Stomach (tissue), 4 donors: ENCODE measurements around the gene PTPN4.

Experiments used
- CTCF ChIP-seq, 7 experiments: fragments of 450-650 bp in 4 of 7; fragments of 200-600 bp in 3 of 7; sonication (generic) in 3 of 7; IDR thresholded peaks; one replicate each; pipeline ENCODE4 v1.5.1; 2016 to 2019; ENCODE audit warnings: antibody characterized with exemption in 7 of 7, control low read depth in 2 of 7, mild to moderate bottlenecking in 1 of 7
- EP300 ChIP-seq: sonication (generic); formaldehyde crosslinking; IDR thresholded peaks from one replicate; pipeline ENCODE4 v1.6.1; 2017; ENCODE audit warnings: antibody characterized with exemption
- POLR2A ChIP-seq, 4 donors: fragments of 450-650 bp; IDR thresholded peaks; one replicate each; pipeline ENCODE4 v1.6.1; 2016; ENCODE audit warnings: antibody characterized with exemption in 4 of 4, control low read depth in 2 of 4, mild to moderate bottlenecking in 1 of 4, moderate library complexity in 1 of 4
- POLR2AphosphoS5 ChIP-seq, 3 donors: sonication (generic); formaldehyde crosslinking; IDR thresholded peaks; one replicate each; pipeline ENCODE4 v1.6.1; 2016; ENCODE audit warnings: antibody characterized with exemption in 3 of 3

- TF ChIP-seq CTCF (IDR thresholded peaks at IDR 0.05) (no peak), EP300 (no peak), POLR2AphosphoS5 (IDR thresholded peaks at IDR 0.05) (no peak), POLR2A (IDR thresholded peaks at IDR 0.05) (no peak)
Measured at GRCh38 chr2:119819846-119820245, 60.1 kb downstream of the PTPN4 start.
